Astrocyte (in vitro differentiated cells and primary cell): ENCODE measurements around the gene FREY1. TPM values are rescaled to one million over a fixed set of nuclear protein-coding genes. Genes with fewer than 3 reads are reported as not detected.

Source experiments
- DNase-seq: peaks from one replicate; pipeline ENCODE4 v3.0.0-alpha.2; 2010; ENCODE audit warnings: low read depth
- FAIRE-seq: peaks from 2 replicates; lab custom pipeline; 2011; peaks lifted over from hg19 to GRCh38; lab: Jason Lieb, UNC
- H2AFZ ChIP-seq: 2 replicates; pipeline ENCODE4 v1.6.0; 2012; ENCODE audit warnings: low read depth, low read length, inconsistent platforms
- H3K27ac ChIP-seq: 2 replicates; pipeline ENCODE4 v1.5.1; 2011; ENCODE audit warnings: low read depth, low read length, inconsistent platforms
- H3K27me3 ChIP-seq: 2 replicates; pipeline ENCODE4 v1.6.0; 2011; ENCODE audit warnings: low read length, inconsistent platforms; ENCODE audit not compliant: insufficient read depth
- H3K36me3 ChIP-seq: 2 replicates; pipeline ENCODE4 v1.5.1; 2011; ENCODE audit warnings: low read length, inconsistent platforms; ENCODE audit not compliant: insufficient read depth
- H3K4me1 ChIP-seq: 2 replicates; pipeline ENCODE4 v1.5.1; 2011; ENCODE audit warnings: low read length, inconsistent platforms; ENCODE audit not compliant: insufficient read depth
- H3K4me2 ChIP-seq: 2 replicates; pipeline ENCODE4 v1.6.0; 2012; ENCODE audit warnings: low read length, inconsistent platforms
- H3K4me3 ChIP-seq: 2 replicates; pipeline ENCODE4 v1.5.1; 2011; ENCODE audit warnings: low read depth, mild to moderate bottlenecking, low read length, inconsistent platforms; ENCODE audit not compliant: insufficient read depth
- H3K79me2 ChIP-seq: 2 replicates; pipeline ENCODE4 v1.6.0; 2012; ENCODE audit warnings: mild to moderate bottlenecking, low read length, inconsistent platforms; ENCODE audit not compliant: insufficient read depth
- H3K9ac ChIP-seq: 2 replicates; pipeline ENCODE4 v1.6.0; 2012; ENCODE audit warnings: mild to moderate bottlenecking, low read length, inconsistent platforms
- H3K9me3 ChIP-seq: 2 replicates; pipeline ENCODE4 v1.5.1; 2012; ENCODE audit warnings: low read depth, mild to moderate bottlenecking, low read length, inconsistent platforms; ENCODE audit not compliant: insufficient read depth
- H4K20me1 ChIP-seq: 2 replicates; pipeline ENCODE4 v1.6.0; 2012; ENCODE audit warnings: low read length, inconsistent platforms; ENCODE audit not compliant: insufficient read depth
- H3K27ac Mint-ChIP-seq: one replicate; pipeline ENCODE4 v1.8.0; 2021; ENCODE audit warnings: mild to moderate bottlenecking, mixed read lengths; ENCODE audit not compliant: unreplicated experiment
- H3K27me3 Mint-ChIP-seq: one replicate; pipeline ENCODE4 v1.8.0; 2021; ENCODE audit warnings: low read depth, mixed read lengths; ENCODE audit not compliant: unreplicated experiment
- H3K36me3 Mint-ChIP-seq: one replicate; pipeline ENCODE4 v1.8.0; 2021; ENCODE audit warnings: low read depth, mixed read lengths; ENCODE audit not compliant: unreplicated experiment
- H3K4me1 Mint-ChIP-seq: one replicate; pipeline ENCODE4 v1.8.0; 2021; ENCODE audit warnings: low read depth, mixed read lengths; ENCODE audit not compliant: unreplicated experiment
- H3K4me3 Mint-ChIP-seq: one replicate; pipeline ENCODE4 v1.8.0; 2021; ENCODE audit warnings: mild to moderate bottlenecking, moderate library complexity, mixed read lengths; ENCODE audit not compliant: unreplicated experiment
- H3K9me3 Mint-ChIP-seq: one replicate; pipeline ENCODE4 v1.8.0; 2021; ENCODE audit warnings: mild to moderate bottlenecking, mixed read lengths; ENCODE audit not compliant: unreplicated experiment
- EZH2 ChIP-seq: IDR thresholded peaks from 2 replicates; pipeline ENCODE4 v1.6.1; 2012; ENCODE audit warnings: mild to moderate bottlenecking, low read length, inconsistent platforms; ENCODE audit not compliant: insufficient read depth
- total RNA-seq: library from RNA; stranded (reverse); gene quantifications from 2 replicates; pipeline ENCODE4 v1.2.1, GENCODE V29; 2021
- TF ChIP-seq, protein P1 (sequence below): IDR thresholded peaks from 2 replicates; pipeline ENCODE4 v1.5.1; 2011; ENCODE audit warnings: low read depth, mild to moderate bottlenecking, inconsistent platforms, low read length, moderate library complexity; ENCODE audit not compliant: insufficient read depth

The FREY1 gene
- total RNA-seq, 1 donor from 2014 or later = 0.79 TPM

DNA sequence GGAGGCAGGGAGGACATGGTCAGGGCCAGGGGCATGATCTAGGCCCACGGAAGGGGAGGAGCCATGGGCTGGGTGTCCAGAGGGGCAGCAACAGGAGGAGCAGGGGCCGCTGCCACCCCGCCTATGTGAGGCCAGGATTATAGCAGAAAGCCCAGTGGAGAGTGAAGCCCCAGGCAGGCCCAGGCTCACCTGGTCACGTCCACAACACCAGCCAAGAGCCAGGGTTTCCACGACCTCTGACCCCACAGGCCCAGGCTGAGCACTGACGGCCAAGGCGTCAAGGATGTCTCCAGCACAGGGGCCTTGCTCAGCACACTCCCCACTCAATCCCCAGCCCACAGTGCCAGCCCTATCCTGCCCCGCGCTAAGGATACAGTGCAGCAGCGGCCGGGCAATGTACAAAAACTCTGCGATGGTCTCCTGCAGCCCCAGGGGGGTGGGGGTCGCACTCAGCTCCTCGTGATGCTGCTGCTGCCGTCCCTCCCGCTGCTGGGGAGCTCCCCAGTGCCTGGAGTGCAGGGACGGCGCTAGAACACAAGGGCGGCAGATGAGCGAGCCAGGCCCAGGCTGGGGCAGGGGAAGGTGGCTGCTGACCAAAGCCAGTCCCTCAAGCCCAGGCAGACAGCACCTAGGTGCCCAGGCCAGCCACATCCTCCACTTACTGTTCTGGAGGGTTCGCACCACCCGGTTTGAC is 7.0 kb upstream of the FREY1 start:
- H3K79me2 ChIP-seq = peaks cover 24% of the 10 kb centered on the region
- TF ChIP-seq, protein P1, sequence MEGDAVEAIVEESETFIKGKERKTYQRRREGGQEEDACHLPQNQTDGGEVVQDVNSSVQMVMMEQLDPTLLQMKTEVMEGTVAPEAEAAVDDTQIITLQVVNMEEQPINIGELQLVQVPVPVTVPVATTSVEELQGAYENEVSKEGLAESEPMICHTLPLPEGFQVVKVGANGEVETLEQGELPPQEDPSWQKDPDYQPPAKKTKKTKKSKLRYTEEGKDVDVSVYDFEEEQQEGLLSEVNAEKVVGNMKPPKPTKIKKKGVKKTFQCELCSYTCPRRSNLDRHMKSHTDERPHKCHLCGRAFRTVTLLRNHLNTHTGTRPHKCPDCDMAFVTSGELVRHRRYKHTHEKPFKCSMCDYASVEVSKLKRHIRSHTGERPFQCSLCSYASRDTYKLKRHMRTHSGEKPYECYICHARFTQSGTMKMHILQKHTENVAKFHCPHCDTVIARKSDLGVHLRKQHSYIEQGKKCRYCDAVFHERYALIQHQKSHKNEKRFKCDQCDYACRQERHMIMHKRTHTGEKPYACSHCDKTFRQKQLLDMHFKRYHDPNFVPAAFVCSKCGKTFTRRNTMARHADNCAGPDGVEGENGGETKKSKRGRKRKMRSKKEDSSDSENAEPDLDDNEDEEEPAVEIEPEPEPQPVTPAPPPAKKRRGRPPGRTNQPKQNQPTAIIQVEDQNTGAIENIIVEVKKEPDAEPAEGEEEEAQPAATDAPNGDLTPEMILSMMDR = no peak
- TF ChIP-seq EZH2 = no peak
- Mint-ChIP-seq H3K4me1 (peaks cover 11% of the 10 kb centered on the region), H3K36me3 (peaks cover 4% of the 10 kb centered on the region), H3K27ac (no peak overlapping the region), H3K4me3 (no peak overlapping the region), H3K9me3 (no peaks in the 10 kb centered on the region), H3K27me3 (no peaks in the 10 kb centered on the region)
- peaks cover 7% of the 10 kb centered on the region for H3K36me3 ChIP-seq
- FAIRE-seq (no peak), DNase-seq (no peak)
- no peaks in the 10 kb centered on the region for H3K27me3 ChIP-seq
- H3K4me2 ChIP-seq = no peak overlapping the region
- no peak overlapping the region for H2AFZ ChIP-seq
- H3K27ac ChIP-seq = no peak overlapping the region
- peaks cover 10% of the 10 kb centered on the region for H4K20me1 ChIP-seq
- peaks cover 6% of the 10 kb centered on the region for H3K4me1 ChIP-seq
- no peak overlapping the region for H3K9ac ChIP-seq
- H3K9me3 ChIP-seq = no peaks in the 10 kb centered on the region
- H3K4me3 ChIP-seq = no peak overlapping the region

DNA sequence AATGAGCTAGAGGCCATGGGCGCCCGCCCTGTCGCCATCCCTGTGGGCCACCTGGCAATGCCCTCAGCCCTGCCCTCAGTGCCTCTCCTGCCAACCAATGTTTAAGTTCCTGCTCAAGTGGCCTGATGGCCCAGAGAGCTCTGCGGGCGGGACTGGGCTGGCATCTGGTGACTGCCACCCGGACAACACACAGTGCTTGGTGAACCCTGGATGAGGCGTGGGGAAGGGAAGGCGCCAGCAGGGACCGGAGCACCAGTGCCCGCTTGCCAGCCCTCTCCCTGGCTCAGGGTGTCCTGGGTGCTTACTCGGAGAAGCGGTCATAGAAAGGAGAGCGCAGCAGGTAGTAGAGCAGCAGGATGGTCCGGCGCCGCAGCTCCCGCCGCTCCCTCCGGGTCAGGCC is 6.4 kb upstream of the FREY1 start:
- Mint-ChIP-seq H3K4me1 (peaks cover 11% of the 10 kb centered on the region), H3K4me3 (no peak overlapping the region), H3K27me3 (no peaks in the 10 kb centered on the region), H3K9me3 (no peaks in the 10 kb centered on the region), H3K27ac (no peak overlapping the region), H3K36me3 (peaks cover 4% of the 10 kb centered on the region)
- peaks cover 24% of the 10 kb centered on the region for H3K79me2 ChIP-seq
- no peak overlapping the region for H3K4me3 ChIP-seq
- H4K20me1 ChIP-seq = peaks cover 16% of the 10 kb centered on the region
- peaks cover 7% of the 10 kb centered on the region for H3K36me3 ChIP-seq
- no peaks in the 10 kb centered on the region for H3K9me3 ChIP-seq
- DNase-seq (no peak), FAIRE-seq (no peak)
- H3K27ac ChIP-seq = no peak overlapping the region
- no peak overlapping the region for H3K4me2 ChIP-seq
- TF ChIP-seq, protein P1 = no peak
- TF ChIP-seq EZH2 = no peak
- H2AFZ ChIP-seq = no peak overlapping the region
- no peak overlapping the region for H3K9ac ChIP-seq
- peaks cover 6% of the 10 kb centered on the region for H3K4me1 ChIP-seq
- no peaks in the 10 kb centered on the region for H3K27me3 ChIP-seq

DNA sequence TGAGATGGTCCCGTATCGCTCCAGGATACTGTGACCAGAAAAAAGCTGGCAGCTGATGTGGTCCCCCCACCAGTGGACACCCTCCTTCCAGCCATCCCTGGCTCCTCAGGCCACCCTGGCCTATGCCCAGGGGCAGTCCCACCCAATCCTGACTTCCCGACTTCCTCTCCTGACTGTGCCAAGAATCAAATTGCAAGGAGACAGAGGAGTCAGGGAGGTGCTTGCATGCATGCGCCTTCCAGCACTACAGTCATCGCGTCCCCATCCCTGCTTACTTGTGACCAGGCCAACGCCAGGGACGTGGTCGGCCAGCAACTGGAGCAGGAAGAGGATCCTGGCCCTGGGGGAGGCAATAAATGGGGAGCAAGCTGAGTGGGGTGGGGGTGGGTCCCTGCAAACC is 3.6 kb upstream of the FREY1 start:
- H3K36me3 ChIP-seq = peaks cover 4% of the 10 kb centered on the region
- no peak overlapping the region for H3K4me2 ChIP-seq
- H3K79me2 ChIP-seq = peaks cover 4% of the 10 kb centered on the region
- no peak overlapping the region for H3K4me3 ChIP-seq
- H3K4me1 ChIP-seq = no peaks in the 10 kb centered on the region
- Mint-ChIP-seq H3K27ac (no peak overlapping the region), H3K27me3 (no peaks in the 10 kb centered on the region), H3K36me3 (peaks cover 6% of the 10 kb centered on the region), H3K4me3 (no peak overlapping the region), H3K4me1 (no peaks in the 10 kb centered on the region), H3K9me3 (no peaks in the 10 kb centered on the region)
- H3K27me3 ChIP-seq = no peaks in the 10 kb centered on the region
- no peak overlapping the region for H2AFZ ChIP-seq
- FAIRE-seq = no peak
- H3K9ac ChIP-seq = no peak overlapping the region
- H4K20me1 ChIP-seq = peaks cover 8% of the 10 kb centered on the region
- no peak overlapping the region for H3K27ac ChIP-seq
- TF ChIP-seq, protein P1 = no peak
- no peak for TF ChIP-seq EZH2
- H3K9me3 ChIP-seq = no peaks in the 10 kb centered on the region
- no peak for DNase-seq
